Cardiac muscle cell (in vitro differentiated cells and primary cell): ENCODE data around the gene MAPK1. TPM values are rescaled to one million over a fixed set of nuclear protein-coding genes. Genes with fewer than 3 reads are reported as not detected.

Experiments
- DNase-seq, 2 donors: peaks; one replicate each; pipeline versions ENCODE4 v3.0.0 to v3.0.0-alpha.2; 2010 to 2017; ENCODE audit warnings: low read depth in 1 of 2, low spot score in 1 of 2
- H3K27ac ChIP-seq: fragments of 200-600 bp; sonication (generic); 2 replicates; pipeline ENCODE4 v1.5.1; 2016
- H3K27me3 ChIP-seq: fragments of 200-600 bp; sonication (generic); 2 replicates; pipeline ENCODE4 v1.6.0; 2016; ENCODE audit warnings: control low read depth
- H3K36me3 ChIP-seq: fragments of 200-600 bp; sonication (generic); 2 replicates; pipeline ENCODE4 v1.5.1; 2016; ENCODE audit warnings: control low read depth
- H3K4me1 ChIP-seq: fragments of 200-600 bp; sonication (generic); 2 replicates; pipeline ENCODE4 v1.8.1; 2017; ENCODE audit warnings: low read depth, mild to moderate bottlenecking, mixed run types
- H3K4me3 ChIP-seq: fragments of 200-600 bp; sonication (generic); 2 replicates; pipeline ENCODE4 v1.5.1; 2016; ENCODE audit warnings: mild to moderate bottlenecking
- H3K9me3 ChIP-seq: fragments of 200-600 bp; sonication (generic); 2 replicates; pipeline ENCODE4 v1.5.1; 2017; ENCODE audit warnings: low read depth, mild to moderate bottlenecking, control low read depth
- CTCF ChIP-seq: IDR thresholded peaks from 2 replicates; pipeline ENCODE4 v1.5.1; 2012; ENCODE audit warnings: low read depth, mild to moderate bottlenecking, low read length
- polyA plus RNA-seq: library from polyadenylated mRNA; unstranded; fragments of >200 nt; fragmentation: Nextera tagmentation; extraction: Ambion mirVana; gene quantifications from 2 replicates; pipeline ENCODE4 v1.2.1, GENCODE V29; 2016
- total RNA-seq: library from RNA; depleted of rRNA; stranded (reverse); fragments of >200 nt; gene quantifications from 2 replicates; pipeline ENCODE4 v1.2.3, GENCODE V29; 2016

The MAPK1 gene
- total and polyA plus RNA-seq, 2 experiments from 2014 or later: 32.7 to 72.1 TPM

- Histone ChIP-seq H3K27ac (peak overlapping the region; percentile 85), H3K36me3 (no peaks in the 10 kb centered on the region), H3K4me1 (peaks cover 29% of the 10 kb centered on the region), H3K9me3 (no peaks in the 10 kb centered on the region), H3K27me3 (no peaks in the 10 kb centered on the region), H3K4me3 (peak overlapping the region; percentile 90)
- TF ChIP-seq CTCF: no peak
- DNase-seq: peak in 1 of 2 donors; percentile 42
Observed at GRCh38 chr22:21866833-21867527, 465 bp downstream of the MAPK1 start.

DNA sequence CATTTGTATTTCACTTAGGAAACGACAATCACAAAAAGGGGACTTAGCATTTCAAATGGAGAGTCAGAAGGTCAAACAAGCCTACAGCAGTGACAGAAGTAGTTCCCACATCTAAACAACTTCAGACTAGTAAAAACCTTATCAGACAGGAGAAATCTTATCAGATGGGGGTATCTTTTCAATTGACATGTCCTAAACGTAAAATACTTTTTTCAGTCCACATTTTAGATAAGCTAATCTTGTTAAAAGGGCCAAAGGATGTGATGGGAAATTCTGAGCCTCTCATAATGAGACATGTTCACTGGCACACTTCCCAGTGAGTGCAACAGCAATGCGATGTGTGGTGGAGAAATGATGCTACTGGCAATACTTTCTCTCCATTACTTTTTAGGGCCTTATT lies 2.4 kb downstream of the MAPK1 start:
- Histone ChIP-seq H3K27me3 (no peaks in the 10 kb centered on the region), H3K27ac (no peak overlapping the region), H3K36me3 (no peaks in the 10 kb centered on the region), H3K4me3 (peak overlapping the region; percentile 90), H3K9me3 (no peaks in the 10 kb centered on the region), H3K4me1 (peaks cover 35% of the 10 kb centered on the region)
- DNase-seq: peak; percentile 20 to 87
- no peak for TF ChIP-seq CTCF

- TF ChIP-seq CTCF: no peak
- Histone ChIP-seq H3K4me1 (peaks cover 42% of the 10 kb centered on the region), H3K27me3 (no peaks in the 10 kb centered on the region), H3K27ac (no peak overlapping the region), H3K4me3 (no peak overlapping the region), H3K36me3 (no peaks in the 10 kb centered on the region), H3K9me3 (no peaks in the 10 kb centered on the region)
- no peak for DNase-seq
Observed at GRCh38 chr22:21862386-21863245, 4.8 kb downstream of the MAPK1 start.

DNA sequence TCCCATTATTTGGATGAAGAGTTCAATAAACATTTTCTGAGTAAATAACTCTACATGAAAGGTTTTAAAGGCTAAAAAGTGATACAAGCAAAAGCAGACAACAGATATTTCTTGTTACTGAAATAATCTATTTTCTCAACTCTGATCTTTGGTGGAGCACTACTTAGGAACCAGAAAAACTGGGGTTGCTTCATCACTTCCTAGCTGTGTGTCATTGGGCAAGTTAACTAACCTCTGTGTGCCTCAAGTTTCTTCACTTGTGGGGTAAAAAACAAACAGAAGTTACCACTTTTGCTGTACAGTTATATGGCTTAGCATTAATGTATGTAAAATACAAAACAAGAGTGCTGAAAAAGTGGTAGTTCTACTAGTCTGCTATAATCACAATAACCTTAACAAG lies 5.6 kb downstream of the MAPK1 start:
- no peak for TF ChIP-seq CTCF
- Histone ChIP-seq H3K4me1 (peaks cover 47% of the 10 kb centered on the region), H3K4me3 (no peak overlapping the region), H3K27ac (peak overlapping the region; percentile 21), H3K9me3 (no peaks in the 10 kb centered on the region), H3K36me3 (no peaks in the 10 kb centered on the region), H3K27me3 (no peaks in the 10 kb centered on the region)
- DNase-seq: peak in 1 of 2 donors; percentile 30

GRCh38 chr22:21861264-21861848 lies 6.1 kb downstream of the MAPK1 start:
- H3K36me3 ChIP-seq: no peaks in the 10 kb centered on the region
- no peak for TF ChIP-seq CTCF
- H3K9me3 ChIP-seq: no peaks in the 10 kb centered on the region
- peaks cover 50% of the 10 kb centered on the region for H3K4me1 ChIP-seq
- H3K27ac ChIP-seq: peak overlapping the region; percentile 21
- H3K4me3 ChIP-seq: no peak overlapping the region
- no peaks in the 10 kb centered on the region for H3K27me3 ChIP-seq
- no peak for DNase-seq
